ENCODE data around the gene MAPK14.

DNA sequence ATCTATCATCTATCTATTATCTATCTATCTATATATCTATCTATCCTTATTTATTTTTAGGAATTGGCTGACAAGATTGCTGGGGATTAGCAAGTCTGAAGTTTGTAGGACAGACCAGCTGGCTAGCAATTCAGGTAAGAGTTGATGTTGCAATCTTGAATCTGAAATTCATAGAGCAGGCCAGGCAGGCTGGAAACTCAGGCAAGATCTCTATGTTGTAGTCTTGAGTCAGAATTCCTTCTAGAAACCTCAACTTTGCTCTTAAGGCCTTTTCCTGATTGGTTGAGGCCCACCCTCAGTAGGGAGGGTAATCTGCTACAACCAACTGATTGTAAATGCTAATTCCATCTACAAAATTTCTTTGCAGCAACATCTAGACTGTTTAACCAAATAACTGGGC, 121.9 kb downstream of the MAPK14 start:
- TF ChIP-seq EZH2phosphoT487 (IDR thresholded peaks at IDR 0.05; ENCODE audit: insufficient read depth, low read depth): no peak
- no peak for TF ChIP-seq EZH2 (IDR thresholded peaks at IDR 0.05; ENCODE audit: insufficient read depth, poor library complexity, severe bottlenecking)

All from GM23248 (cell line).